ENCODE measurements around the gene PTPRM.

DNA sequence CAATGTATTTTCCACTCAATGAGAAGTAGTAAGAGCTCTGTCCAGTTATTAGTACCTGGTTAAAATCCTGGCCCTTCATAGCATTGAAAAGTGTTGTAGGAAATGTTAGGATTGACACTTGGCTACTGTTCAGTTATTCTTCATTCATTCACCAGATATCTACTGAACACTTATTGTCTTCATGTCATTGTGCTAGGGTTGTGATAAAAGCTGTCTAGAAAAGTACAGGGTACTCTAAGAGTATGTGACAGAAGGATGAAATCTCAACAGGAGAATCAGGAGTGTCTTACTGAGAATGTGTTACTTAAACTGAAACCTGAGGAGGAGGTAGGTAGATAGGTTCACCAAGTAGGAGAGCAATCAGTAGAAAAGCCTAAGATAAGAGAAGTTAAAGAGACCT lies 530.3 kb downstream of the PTPRM start:
- TF ChIP-seq, protein P1, sequence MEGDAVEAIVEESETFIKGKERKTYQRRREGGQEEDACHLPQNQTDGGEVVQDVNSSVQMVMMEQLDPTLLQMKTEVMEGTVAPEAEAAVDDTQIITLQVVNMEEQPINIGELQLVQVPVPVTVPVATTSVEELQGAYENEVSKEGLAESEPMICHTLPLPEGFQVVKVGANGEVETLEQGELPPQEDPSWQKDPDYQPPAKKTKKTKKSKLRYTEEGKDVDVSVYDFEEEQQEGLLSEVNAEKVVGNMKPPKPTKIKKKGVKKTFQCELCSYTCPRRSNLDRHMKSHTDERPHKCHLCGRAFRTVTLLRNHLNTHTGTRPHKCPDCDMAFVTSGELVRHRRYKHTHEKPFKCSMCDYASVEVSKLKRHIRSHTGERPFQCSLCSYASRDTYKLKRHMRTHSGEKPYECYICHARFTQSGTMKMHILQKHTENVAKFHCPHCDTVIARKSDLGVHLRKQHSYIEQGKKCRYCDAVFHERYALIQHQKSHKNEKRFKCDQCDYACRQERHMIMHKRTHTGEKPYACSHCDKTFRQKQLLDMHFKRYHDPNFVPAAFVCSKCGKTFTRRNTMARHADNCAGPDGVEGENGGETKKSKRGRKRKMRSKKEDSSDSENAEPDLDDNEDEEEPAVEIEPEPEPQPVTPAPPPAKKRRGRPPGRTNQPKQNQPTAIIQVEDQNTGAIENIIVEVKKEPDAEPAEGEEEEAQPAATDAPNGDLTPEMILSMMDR (IDR thresholded peaks at IDR 0.05) = no peak
- no peak for TF ChIP-seq POLR2A (IDR thresholded peaks at IDR 0.05)
